Heart right ventricle (tissue), 16 donors: Measurements from ENCODE around the gene GPC3. TPM values are rescaled to one million over a fixed set of nuclear protein-coding genes. Genes with fewer than 3 reads are reported as not detected.

Experiments used
- ATAC-seq, 8 donors: fragments of 200-7000 bp; cut with Tn5 transposase; one replicate each; pipeline ENCODE4 v1.9.1; 2020; ENCODE audit warnings: mild to moderate bottlenecking in 8 of 8, moderate library complexity in 8 of 8, moderate number of reproducible peaks in 1 of 8
- DNase-seq, 2 donors: peaks; one replicate each; pipeline ENCODE4 v3.0.0-alpha.2; 2020
- H3K27ac ChIP-seq, 10 donors: fragments of 200-600 bp; sonication (generic) in 2 of 10; one replicate each; pipeline versions ENCODE4 v1.5.0 to v1.8.0; 2020 to 2022; ENCODE audit warnings: mild to moderate bottlenecking in 3 of 10
- H3K27me3 ChIP-seq, 7 donors: fragments of 200-600 bp; one replicate each; pipeline ENCODE4 v1.8.0; 2021 to 2022; ENCODE audit warnings: mild to moderate bottlenecking in 2 of 7
- H3K36me3 ChIP-seq, 9 donors: fragments of 200-600 bp; sonication (generic) in 1 of 9; one replicate each; pipeline versions ENCODE4 v1.5.0 to v1.8.0; 2020 to 2022; ENCODE audit warnings: mild to moderate bottlenecking in 2 of 9
- H3K4me1 ChIP-seq, 9 donors: fragments of 200-600 bp; sonication (generic) in 1 of 9; one replicate each; pipeline versions ENCODE4 v1.5.0 to v1.8.0; 2020 to 2022; ENCODE audit warnings: mild to moderate bottlenecking in 4 of 9
- H3K4me3 ChIP-seq, 10 donors: fragments of 200-600 bp; sonication (generic) in 2 of 10; one replicate each; pipeline versions ENCODE4 v1.5.0 to v1.8.0; 2020 to 2022; ENCODE audit warnings: mild to moderate bottlenecking in 7 of 10, moderate library complexity in 2 of 10
- H3K9me3 ChIP-seq, 11 donors: fragments of 200-600 bp in 10 of 11; sonication (generic) in 2 of 11; one replicate each; pipeline versions ENCODE4 v1.5.0 to v1.8.0; 2013 to 2022; ENCODE audit warnings: mild to moderate bottlenecking in 2 of 11, control low read depth in 1 of 11, moderate library complexity in 1 of 11
- WGBS, 2 donors: extraction: QIAGEN DNeasy Blood & Tissue Kit; methylation state at CpG; one replicate each; pipeline ENCODE4 v1.1.7; 2013; ENCODE audit warnings: inconsistent platforms in 1 of 2; 5-methylcytosine and 5-hydroxymethylcytosine counted together
- intact Hi-C, 10 donors: fragments of 100-400 bp; cut with DNase I; formaldehyde crosslinking; loops; one replicate each; pipeline versions ENCODE4 v1.11.1 to v1.14.2; 2022
- long read RNA-seq, 3 donors: library from polyadenylated mRNA; unstranded; transcript quantifications; one replicate each; pipeline ENCODE4 v2.0.0, GENCODE V29; 2020 to 2021
- polyA plus RNA-seq, 2 donors: library from polyadenylated mRNA; stranded (reverse); fragments of 200-250 nt; gene quantifications; one replicate each; pipeline ENCODE4 v1.2.3, GENCODE V29; 2013
- total RNA-seq, 10 donors: library from RNA; stranded (reverse); fragmentation: NEBNext Ultra II Directional in 3 of 10; extraction: Animal tissue kit (Norgen Biotek cat#: 25700) in 3 of 10; gene quantifications; one replicate each; pipeline versions ENCODE4 v1.2.1 to v1.2.4, GENCODE V29; 2021 to 2023
- TF ChIP-seq, protein P1 (sequence below), 9 donors: fragments of 200-600 bp; sonication (generic) in 2 of 9; IDR thresholded peaks; one replicate each; pipeline versions ENCODE4 v1.5.0 to v1.8.0; 2021 to 2022; ENCODE audit warnings: antibody characterized with exemption in 9 of 9, mild to moderate bottlenecking in 5 of 9, moderate library complexity in 1 of 9
- donor health status: Arrhythmogenic right ventricular cardiomyopathy.
- donor health status: ischemic (EF 13 %, LVEDD 7.1; RV severe dilation, severe dysfunction).
- donor health status: healthy with polysubstance abuse.
- donor health status: DM: no; HTN: yes; CAD: no.
- donor health status: DM: no; HTN: no; CAD: no.
- donor health status: ischemic (EF 25% LVEDD 6.9; RV normal size, moderate dysfunction).
- donor health status: ischemic (EF 25% LVEDD 5.7; RV mildly dilated, moderate dysfunction).
- donor health status: healthy.
- donor health status: DM: yes; HTN: yes; CAD: no.
- donor health status: Ischemic cardiomyopathy.
- donor health status: ischemic (EF 35%, LVEDD 5.7; RV mildly dilated, moderate dysfunction).
- donor health status: nonischemic (EF 11% LVEDD 7.7; RV severe dilation, severe dysfunction).
- donor health status: DM: yes; HTN: yes; CAD: no.
- donor health status: PGD.
- donor health status: ischemic (EF 29% LVEDD 5.4; RV normal size, mild dysfunction).
- donor health status: nonischemic (EF 23%, LVEDD 6.1; RV moderate dilation, normal function).

The GPC3 gene
- total RNA-seq = 1 to 10 TPM; 1.1 to 5.6 (median 3.4) TPM
- 1 to 10 TPM in 1 of 2 donors, under 1 TPM in 1; 0.66 to 3.6 TPM for polyA plus RNA-seq
- long read RNA-seq, donor 1, transcript GPC3-201 (8 exons, 2,568 nt) = major isoform, 13 of 13 reads
- long read RNA-seq, donor 1, partial matches to known transcripts = 0 of 13 reads
- long read RNA-seq, donor 1, other reads (novel, unspliced or antisense) = 0 of 13 reads
- long read RNA-seq, donor 2, transcript GPC3-201 (8 exons, 2,568 nt) = major isoform, 14 of 15 reads
- long read RNA-seq, donor 2, partial matches to known transcripts = 0 of 15 reads
- long read RNA-seq, donor 2, other reads (novel, unspliced or antisense) = 1 of 15 reads
- long read RNA-seq, donor 3, transcript GPC3-201 (8 exons, 2,568 nt) = major isoform, 13 of 17 reads
- long read RNA-seq, donor 3, partial matches to known transcripts = 1 of 17 reads
- long read RNA-seq, donor 3, other reads (novel, unspliced or antisense) = 3 of 17 reads

DNA sequence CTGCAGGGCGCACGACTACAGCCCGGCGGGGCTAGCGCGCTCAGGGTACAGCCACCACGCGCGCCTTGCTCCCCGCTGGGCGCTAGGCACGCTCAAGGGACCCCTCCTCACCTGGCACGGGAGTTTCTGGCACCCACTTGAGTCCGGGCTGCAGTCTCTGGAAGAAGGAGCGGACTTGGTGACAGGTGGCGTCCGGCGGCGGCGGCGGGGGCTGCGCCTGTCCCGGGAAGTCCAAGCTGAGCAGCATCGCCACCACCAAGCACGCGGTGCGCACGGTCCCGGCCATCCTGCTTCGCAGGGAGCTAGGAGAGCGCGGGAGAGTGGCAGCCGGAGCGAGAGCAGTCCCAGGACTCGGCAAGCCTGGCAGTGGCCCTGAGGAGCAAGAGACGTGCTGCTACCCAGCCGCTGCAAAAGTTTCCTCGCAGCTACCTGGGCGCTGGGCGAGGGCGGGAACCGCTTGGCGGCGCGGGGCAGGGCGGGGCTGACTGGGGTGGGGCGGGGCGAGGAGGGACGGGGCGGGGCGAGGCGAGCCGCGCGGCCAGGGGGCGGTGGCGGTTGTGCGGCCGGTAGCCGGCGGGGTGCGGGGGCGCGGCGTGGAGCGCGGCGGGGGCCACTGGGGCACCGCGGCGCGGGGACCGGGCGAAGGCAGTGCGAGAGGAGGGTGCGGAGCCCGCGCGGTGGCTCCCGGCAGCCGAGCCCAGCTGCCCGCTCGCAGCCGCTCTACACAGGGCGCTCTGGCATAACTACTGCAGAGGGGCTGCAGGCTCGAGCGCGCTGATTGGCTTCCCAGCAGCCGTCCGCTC lies at the start of gene GPC3:
GPC3 (minus strand) TSS at position 431 of the 803 bp plus-strand sequence.
- Histone ChIP-seq H3K27me3 (peaks cover 0 to 72% (median 10%) of the 10 kb centered on the region in 7 donors), H3K4me3 (peak within 1 kb of the TSS in 9 of 10 donors; percentile 7 to 44 (median 38)), H3K27ac (no peak within 1 kb of the TSS), H3K4me1 (peaks cover 0 to 6% (median 0%) of the 10 kb centered on the region in 9 donors), H3K9me3 (no peaks in the 10 kb centered on the region), H3K36me3 (no peaks in the 10 kb centered on the region)
- WGBS, 2 donors = 1 to 2% methylated on average over 44 to 82 of the region's 90 CpGs
- DNase-seq (peak in 1 of 2 donors; percentile 16), ATAC-seq (peak in 6 of 8 donors; percentile 49 to 77 (median 66))
- intact Hi-C loops = loop anchor here in 1 of 10 donors (5.0 kb wide), 1 partner anchor 123 kb away; no protein-coding TSS in a partner anchor
- TF ChIP-seq, protein P1, sequence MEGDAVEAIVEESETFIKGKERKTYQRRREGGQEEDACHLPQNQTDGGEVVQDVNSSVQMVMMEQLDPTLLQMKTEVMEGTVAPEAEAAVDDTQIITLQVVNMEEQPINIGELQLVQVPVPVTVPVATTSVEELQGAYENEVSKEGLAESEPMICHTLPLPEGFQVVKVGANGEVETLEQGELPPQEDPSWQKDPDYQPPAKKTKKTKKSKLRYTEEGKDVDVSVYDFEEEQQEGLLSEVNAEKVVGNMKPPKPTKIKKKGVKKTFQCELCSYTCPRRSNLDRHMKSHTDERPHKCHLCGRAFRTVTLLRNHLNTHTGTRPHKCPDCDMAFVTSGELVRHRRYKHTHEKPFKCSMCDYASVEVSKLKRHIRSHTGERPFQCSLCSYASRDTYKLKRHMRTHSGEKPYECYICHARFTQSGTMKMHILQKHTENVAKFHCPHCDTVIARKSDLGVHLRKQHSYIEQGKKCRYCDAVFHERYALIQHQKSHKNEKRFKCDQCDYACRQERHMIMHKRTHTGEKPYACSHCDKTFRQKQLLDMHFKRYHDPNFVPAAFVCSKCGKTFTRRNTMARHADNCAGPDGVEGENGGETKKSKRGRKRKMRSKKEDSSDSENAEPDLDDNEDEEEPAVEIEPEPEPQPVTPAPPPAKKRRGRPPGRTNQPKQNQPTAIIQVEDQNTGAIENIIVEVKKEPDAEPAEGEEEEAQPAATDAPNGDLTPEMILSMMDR (IDR thresholded peaks at IDR 0.05) = no peak

DNA sequence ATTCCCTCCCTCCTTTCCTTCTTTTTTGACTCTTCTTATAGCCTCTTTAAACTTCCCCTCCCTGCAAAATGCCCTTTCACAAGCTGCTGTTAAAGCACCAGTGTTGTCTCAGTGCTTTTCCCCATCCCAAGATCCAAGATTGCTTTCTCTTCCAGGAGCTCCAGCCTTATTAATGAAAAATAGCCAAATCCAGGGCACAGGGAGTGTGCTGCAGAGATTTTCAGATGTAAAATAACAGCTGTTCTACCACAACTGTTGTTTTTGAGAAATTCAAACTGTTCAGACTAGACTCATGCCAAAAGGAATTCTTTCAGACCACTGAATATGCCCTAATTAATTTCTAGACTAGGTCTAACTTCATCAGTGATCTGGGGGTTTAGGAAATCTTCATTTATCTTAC lies 47.0 kb upstream of the GPC3 start:
- Histone ChIP-seq H3K9me3 (no peaks in the 10 kb centered on the region), H3K4me1 (no peaks in the 10 kb centered on the region), H3K27ac (no peak overlapping the region), H3K4me3 (no peak overlapping the region), H3K27me3 (peaks cover 0 to 26% (median 0%) of the 10 kb centered on the region in 7 donors), H3K36me3 (no peaks in the 10 kb centered on the region)
- no peak for DNase-seq
- TF ChIP-seq, protein P1 (IDR thresholded peaks at IDR 0.05) = no peak
- intact Hi-C loops = no loop called here
- ATAC-seq = no peak

DNA sequence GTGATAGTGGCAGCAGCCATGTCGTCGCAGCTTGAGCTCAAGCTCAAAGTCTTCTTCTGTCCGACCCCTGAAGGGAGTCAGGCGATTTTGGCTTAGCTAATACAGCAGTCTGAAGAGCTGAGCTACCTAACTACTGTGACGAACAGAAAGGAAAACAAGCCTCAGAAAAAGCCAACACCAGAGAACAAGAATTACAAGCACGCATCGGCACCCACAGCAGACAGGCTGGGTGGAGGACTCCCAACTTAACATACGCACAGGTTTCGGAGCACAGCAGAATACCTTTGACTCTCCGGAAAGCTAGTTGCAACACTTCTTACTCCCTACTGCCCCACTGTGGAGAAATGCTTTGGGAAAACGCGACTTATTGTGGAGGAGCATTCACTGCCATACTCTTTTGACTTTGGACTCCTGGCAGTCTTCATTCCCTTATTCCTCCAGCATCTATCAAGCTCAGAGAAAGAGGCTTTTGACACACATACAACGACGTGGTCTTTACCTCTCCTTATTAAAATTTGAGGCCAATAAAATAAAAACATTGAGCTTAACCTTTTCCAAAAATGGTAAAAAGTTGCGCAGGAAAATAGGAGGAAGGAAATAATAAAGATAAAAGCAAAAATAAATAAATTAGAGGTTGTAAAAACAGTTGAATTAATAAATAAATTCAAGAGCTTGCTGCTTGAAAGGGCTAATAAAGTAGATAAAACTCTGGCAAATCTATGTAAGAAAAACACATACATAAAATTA lies 41.3 kb upstream of the GPC3 start:
- H3K27me3 ChIP-seq = peaks cover 0 to 25% (median 0%) of the 10 kb centered on the region in 7 donors
- H3K4me1 ChIP-seq = no peaks in the 10 kb centered on the region
- TF ChIP-seq, protein P1 (IDR thresholded peaks at IDR 0.05) = peak in 8 of 9 donors; percentile 13 to 54 (median 42)
- DNase-seq (peak in 1 of 2 donors; percentile 5), ATAC-seq (peak in 1 of 8 donors; percentile 50)
- intact Hi-C loops = loop anchor here in 4 of 10 donors (5.0 to 10.0 kb wide), 2 partner anchors 232 to 234 kb away; no protein-coding TSS in a partner anchor
- 9 to 13% methylated on average over 15 of the region's 15 CpGs for WGBS, 2 donors
- no peak overlapping the region for H3K27ac ChIP-seq
- H3K4me3 ChIP-seq = peak overlapping the region in 6 of 10 donors; percentile 5 to 31 (median 24)
- no peaks in the 10 kb centered on the region for H3K36me3 ChIP-seq
- no peaks in the 10 kb centered on the region for H3K9me3 ChIP-seq
